Loucy (cell line): ENCODE measurements around the gene NCF4.

Experiments used
- EZH2phosphoT487 ChIP-seq: fragments of 200-600 bp; IDR thresholded peaks from 2 replicates; pipeline ENCODE4 v1.6.1; 2018; ENCODE audit warnings: antibody characterized with exemption, mild to moderate bottlenecking, moderate library complexity, borderline replicate concordance
- TF ChIP-seq, protein P1 (sequence below): fragments of 200-600 bp; sonication (generic); conservative IDR thresholded peaks from 2 replicates; pipeline ENCODE4 v1.5.1; 2014; ENCODE audit warnings: mild to moderate bottlenecking, antibody characterized with exemption, low read length

DNA sequence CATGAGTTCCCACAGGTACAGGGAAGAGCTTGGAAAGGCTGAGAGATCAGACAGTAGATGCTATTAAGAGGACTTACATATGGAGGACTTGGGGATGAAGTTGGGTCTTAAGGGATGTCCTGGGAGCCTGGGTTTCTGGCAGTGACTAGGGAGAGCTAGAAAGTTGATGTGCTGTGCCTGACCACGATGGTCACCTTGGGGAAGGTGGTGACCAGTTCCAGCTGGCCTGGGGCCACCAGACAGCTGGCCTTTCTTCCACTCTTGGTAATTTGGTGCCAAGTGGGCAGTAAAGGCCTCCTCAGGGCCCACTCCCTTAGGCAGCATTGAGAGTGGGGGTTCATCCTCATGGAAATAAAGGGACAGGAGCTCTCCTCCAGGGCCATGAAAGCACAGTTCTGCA, 38.7 kb downstream of the NCF4 start:
- TF ChIP-seq, protein P1, sequence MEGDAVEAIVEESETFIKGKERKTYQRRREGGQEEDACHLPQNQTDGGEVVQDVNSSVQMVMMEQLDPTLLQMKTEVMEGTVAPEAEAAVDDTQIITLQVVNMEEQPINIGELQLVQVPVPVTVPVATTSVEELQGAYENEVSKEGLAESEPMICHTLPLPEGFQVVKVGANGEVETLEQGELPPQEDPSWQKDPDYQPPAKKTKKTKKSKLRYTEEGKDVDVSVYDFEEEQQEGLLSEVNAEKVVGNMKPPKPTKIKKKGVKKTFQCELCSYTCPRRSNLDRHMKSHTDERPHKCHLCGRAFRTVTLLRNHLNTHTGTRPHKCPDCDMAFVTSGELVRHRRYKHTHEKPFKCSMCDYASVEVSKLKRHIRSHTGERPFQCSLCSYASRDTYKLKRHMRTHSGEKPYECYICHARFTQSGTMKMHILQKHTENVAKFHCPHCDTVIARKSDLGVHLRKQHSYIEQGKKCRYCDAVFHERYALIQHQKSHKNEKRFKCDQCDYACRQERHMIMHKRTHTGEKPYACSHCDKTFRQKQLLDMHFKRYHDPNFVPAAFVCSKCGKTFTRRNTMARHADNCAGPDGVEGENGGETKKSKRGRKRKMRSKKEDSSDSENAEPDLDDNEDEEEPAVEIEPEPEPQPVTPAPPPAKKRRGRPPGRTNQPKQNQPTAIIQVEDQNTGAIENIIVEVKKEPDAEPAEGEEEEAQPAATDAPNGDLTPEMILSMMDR = no peak
- no peak for TF ChIP-seq EZH2phosphoT487
